MV-4-11 (cell line): ENCODE data around the gene CSNK1D.
A peak's percentile ranks its signal among the peaks of the same experiment; 100 is the strongest.

Source experiments
- DNase-seq: peaks from one replicate; lab custom pipeline; 2025; lab: John Stamatoyannopoulos, UW

The CSNK1D gene

GRCh38 chr17:82273327-82274133 is at the start of gene CSNK1D:
Gene CSNK1D (minus strand): TSS chr17:82273700. CDS start chr17:82273381, 319 bp downstream.
- peak; percentile 72 for DNase-seq

- no peak for DNase-seq
Measured at GRCh38 chr17:82322526-82323453, 49.3 kb upstream of the CSNK1D start.

GRCh38 chr17:82321947-82322466 is 48.5 kb upstream of the CSNK1D start:
- DNase-seq = no peak

GRCh38 chr17:82320956-82321927 is 47.7 kb upstream of the CSNK1D start:
- DNase-seq = no peak

GRCh38 chr17:82320140-82320840 is 46.8 kb upstream of the CSNK1D start:
- DNase-seq = no peak

- DNase-seq = no peak
Measured at GRCh38 chr17:82319619-82320062, 46.1 kb upstream of the CSNK1D start.

GRCh38 chr17:82318772-82319606 is 45.5 kb upstream of the CSNK1D start:
- no peak for DNase-seq

- DNase-seq = no peak
Measured at GRCh38 chr17:82318169-82318498, 44.6 kb upstream of the CSNK1D start.

GRCh38 chr17:82317394-82318168 is 44.1 kb upstream of the CSNK1D start, which contains the start of gene CD7:
Gene CD7 (minus strand): TSS chr17:82317608. CDS start chr17:82317495, 113 bp downstream.
- DNase-seq = no peak

- no peak for DNase-seq
Measured at GRCh38 chr17:82316651-82317393, 43.3 kb upstream of the CSNK1D start.

GRCh38 chr17:82315703-82316358 is 42.3 kb upstream of the CSNK1D start:
- DNase-seq = no peak

GRCh38 chr17:82314727-82315605 is 41.5 kb upstream of the CSNK1D start:
- no peak for DNase-seq

- DNase-seq = no peak
Measured at GRCh38 chr17:82314012-82314726, 40.7 kb upstream of the CSNK1D start.

- DNase-seq = no peak
Measured at GRCh38 chr17:82313195-82314011, 39.9 kb upstream of the CSNK1D start.

- DNase-seq = no peak
Measured at GRCh38 chr17:82311971-82312370, 38.5 kb upstream of the CSNK1D start.
